Stimulated activated CD8-positive, alpha-beta memory T cell treated with anti-CD3 and anti-CD28 coated beads, Interleukin-15, amount 100 ng/mL, for 24 hours (primary cell): ENCODE data around the gene KRT79.

Experiments
- DNase-seq: peaks from one replicate; pipeline ENCODE4 v3.0.0-alpha.2; 2020; ENCODE audit warnings: low read depth

The KRT79 gene

DNA sequence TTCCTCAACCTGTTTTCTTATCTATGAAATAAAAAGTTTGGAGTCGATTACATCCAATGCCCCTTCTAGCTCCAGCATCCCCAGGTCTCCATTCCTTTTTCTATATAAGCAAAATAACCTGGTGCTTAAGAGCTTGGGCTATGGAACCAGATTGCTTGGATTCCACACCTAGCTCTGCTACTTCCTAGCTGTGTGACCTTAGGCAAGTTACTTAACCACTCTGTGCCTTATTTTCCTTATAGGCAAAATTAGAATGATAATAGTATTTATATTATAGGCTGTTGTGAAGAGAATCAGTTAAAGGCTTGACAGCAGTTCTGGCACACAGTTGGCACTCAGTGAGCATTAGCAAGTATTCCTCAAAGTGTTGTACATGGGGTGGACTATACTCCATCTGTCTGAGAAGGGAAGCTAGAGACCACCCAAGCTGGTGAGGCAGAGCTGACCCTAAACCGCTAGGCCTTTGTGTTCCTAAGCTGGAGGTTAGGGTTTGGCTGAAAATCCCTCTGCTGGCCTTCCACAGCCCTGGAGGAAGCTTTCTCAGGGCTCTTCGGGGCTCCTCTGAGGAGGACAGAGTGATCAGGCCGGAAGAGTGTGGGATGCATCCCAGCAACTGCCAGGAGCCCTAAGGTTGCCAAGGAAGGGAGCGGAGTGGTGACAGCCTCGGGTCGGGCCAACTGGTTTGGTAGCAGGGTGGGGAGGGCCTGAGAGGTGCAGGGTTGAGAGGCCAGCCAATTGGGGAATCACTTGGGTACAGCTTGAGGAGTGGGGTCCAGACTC lies 14.2 kb downstream of the KRT79 start:
- DNase-seq = no peak

DNA sequence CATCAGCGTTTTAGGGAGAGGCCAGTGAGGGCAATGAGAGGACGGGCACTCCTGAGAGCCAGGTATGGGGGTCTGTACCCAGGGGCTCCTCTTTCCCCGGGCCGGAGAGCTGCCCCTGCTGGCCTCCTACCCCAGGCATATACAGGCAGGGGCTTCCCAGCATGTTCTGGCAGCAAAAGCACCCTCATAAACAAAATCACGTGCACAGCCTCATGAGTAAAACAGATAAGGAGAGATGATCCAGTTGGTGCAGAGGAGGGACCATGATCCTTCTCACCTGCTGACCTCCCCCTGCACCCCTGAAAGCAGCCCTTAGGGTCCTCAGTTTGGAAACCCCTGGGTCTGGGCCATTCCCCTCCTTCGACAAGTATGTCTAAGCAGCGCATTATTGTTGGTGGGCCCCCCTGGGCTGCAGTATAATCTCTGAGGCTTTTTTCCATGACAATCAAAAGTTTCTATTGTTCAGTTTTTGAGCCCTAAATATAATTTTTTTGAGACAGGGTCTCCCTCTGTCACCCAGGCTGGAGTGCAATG lies 15.2 kb downstream of the KRT79 start:
- no peak for DNase-seq

DNA sequence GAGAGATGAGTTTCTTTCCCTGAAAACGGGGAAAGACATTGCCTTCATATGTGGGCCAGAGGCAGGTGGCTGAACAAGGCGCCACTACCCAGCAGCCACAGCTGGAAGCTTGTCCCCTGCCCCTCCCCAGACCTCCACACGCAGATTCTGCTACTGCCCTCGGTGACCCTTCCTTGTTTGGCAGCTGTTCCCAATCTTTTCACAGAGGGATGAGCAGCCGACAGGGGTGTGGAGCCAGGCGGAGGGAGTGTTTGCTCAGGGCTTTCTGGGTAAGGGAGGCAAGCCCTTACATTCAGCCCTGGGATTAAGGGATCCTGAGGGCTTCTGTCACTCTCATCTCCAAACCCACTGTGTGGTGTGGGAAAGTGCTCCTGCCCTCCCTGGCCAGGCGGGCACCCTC lies 15.7 kb downstream of the KRT79 start:
- DNase-seq = no peak

- DNase-seq = no peak
Measured at GRCh38 chr12:52817699-52818238, 16.3 kb downstream of the KRT79 start.

- no peak for DNase-seq
Measured at GRCh38 chr12:52817003-52817698, 17.0 kb downstream of the KRT79 start.

- no peak for DNase-seq
Measured at GRCh38 chr12:52815676-52816588, 18.2 kb downstream of the KRT79 start.

DNA sequence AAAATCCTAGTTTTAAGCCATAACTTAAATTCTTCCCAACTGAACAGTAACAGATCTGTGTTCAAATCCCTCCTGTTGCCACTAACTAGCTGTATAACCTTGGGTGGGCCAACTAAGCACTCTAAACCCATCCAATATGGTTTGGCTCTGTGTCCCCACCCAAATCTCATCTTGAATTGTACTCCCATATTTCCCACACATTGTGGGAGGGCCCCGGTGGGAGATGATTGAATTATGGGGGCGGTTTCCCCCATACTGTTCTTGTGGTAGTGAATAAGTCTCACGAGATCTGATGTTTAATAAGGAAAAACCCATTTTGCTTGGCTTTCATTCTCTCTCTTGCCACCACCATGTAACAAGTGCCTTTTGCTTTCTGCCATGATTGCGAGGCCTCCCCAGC lies 18.9 kb downstream of the KRT79 start:
- no peak for DNase-seq

DNA sequence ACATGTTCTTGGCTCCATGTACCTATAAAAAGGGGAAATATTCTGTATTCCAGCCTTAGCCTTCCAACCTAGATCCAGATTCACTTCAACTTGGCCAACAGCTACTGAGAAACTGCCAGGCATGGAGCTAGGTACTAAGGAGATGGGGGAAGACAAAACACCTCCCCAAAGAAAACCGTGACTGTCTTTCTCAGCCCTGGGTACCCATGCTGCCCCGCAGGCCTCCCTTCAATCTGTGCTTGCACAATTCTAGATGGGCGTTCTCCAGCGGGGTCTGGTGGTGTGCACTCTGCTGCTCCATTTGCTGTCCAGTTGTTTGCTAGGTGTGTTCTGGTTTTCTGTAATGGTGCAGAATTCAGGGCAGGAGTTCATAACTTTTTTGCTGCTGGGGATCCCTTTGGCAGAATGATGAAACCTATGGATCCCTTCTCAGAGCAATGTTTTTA lies 19.4 kb downstream of the KRT79 start:
- no peak for DNase-seq

GRCh38 chr12:52813885-52814709 lies 20.0 kb downstream of the KRT79 start, which contains the start of gene KRT4:
Gene KRT4, minus strand, starts transcription at chr12:52814116. Its CDS starts 58 bp downstream, at chr12:52814058.
- no peak for DNase-seq

- no peak for DNase-seq
Measured at GRCh38 chr12:52813203-52813819, 20.8 kb downstream of the KRT79 start.

DNA sequence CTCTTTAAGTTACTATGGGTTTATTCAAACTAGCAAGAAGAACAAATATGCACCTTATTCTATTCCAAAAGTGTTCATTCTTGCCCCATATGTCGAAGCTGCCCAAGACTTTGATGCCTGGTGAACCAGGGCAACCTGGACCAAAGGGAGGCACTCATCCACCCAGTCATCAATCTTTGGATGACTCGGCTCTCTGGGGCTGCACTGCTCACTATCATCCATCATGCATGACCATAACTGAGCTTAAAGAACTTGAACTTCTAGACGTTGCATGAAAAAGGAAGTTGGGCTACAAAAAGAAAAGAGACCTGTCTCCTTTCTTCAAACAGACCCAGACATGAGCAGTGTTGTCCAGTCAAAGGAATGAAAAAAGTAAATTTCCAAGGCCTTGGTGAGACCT lies 21.4 kb downstream of the KRT79 start:
- no peak for DNase-seq

- no peak for DNase-seq
Measured at GRCh38 chr12:52812073-52812400, 22.1 kb downstream of the KRT79 start.

DNA sequence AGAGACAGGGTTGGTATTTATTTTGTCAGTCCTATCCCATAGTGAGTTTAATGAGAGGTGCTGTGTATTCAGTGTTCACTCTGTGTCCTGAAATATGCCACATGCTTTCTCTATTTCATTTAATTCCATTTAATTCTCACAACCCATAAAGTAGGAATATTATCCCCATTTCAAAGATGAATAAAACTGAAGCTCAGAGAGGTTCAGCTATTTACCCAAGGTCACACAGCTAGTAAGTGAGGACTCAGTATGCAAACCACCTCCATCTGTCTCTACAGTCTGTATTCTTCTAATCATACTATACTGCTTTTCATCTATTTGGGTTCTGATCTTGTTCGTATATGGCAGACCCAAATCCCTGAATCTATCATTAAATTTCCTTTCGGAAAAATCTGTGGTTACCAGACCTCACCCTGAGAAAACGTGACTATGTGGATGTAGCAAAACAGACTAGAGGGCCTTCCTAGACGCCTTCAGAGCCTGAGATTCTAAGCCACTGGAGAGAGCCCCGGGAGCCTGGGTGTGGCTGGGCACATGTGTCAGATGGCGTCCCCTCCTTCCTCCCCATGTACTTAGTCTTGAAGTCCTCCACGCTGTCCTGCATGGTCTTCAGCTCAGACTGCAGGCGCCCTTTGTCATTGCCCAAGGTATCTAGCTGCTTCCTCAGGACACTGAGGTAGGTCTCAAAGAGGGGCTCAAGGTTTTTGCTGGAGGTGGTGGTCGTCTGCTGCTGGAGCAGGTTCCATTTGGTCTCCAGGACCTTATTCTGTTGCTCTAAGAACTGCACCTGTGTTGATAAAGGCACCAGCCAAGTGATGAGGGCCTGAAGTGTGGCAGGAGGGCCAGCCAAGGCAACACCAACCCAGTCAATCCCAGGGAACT lies 22.7 kb downstream of the KRT79 start:
- DNase-seq = no peak

DNA sequence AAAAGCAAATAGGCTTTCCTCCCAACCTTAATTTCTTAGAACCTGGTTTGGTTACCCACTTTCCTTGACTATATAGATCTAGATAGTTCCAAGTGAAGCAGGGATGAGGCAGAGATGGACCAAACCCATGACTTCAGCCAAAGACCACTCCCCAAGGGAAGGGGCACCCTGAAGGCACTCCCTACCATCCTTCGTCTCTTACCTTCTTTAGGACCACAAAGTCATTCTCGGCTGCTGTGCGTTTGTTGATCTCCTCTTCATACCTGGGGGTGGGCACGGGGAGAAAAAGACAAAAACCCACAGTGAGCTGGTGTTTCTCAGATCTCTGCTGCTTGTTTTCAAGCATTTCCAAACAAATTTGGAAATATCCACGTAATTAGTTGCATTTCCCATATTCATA lies 23.6 kb downstream of the KRT79 start:
- no peak for DNase-seq

DNA sequence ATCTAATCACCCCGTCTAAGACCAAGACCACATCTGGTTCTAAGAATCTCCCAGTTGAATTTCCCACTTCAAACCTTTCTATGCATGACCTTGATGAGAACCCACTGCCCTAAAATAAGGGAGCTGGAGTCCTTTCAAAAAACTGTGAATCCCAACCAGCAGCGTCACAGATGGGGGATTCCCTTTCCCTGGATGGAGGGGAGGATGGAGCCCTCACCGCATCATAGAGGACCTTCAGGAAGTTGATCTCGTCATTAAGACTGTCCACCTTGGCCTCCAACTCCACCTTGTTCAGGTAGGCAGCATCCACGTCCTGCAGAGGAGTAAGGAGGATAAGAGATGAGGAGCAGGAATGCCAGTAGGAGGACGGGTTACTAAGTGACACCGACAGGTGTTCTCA lies 24.9 kb downstream of the KRT79 start:
- DNase-seq = no peak

- no peak for DNase-seq
Measured at GRCh38 chr12:52808573-52809160, 25.4 kb downstream of the KRT79 start.

GRCh38 chr12:52807544-52808470 lies 26.3 kb downstream of the KRT79 start:
- no peak for DNase-seq
